Endothelial cell of hepatic sinusoid (primary cell): Measurements from ENCODE around the gene ZNF445.
"Not testable (repeated sequence)": the region's sequence is repeated elsewhere in the genome, so short reads cannot be mapped to it uniquely, and the experiment has no call there.

Experiments used
- in situ Hi-C: cut with HindIII; loops from 2 replicates; pipeline ENCODE4 v1.10.0; 2017; ENCODE audit warnings: low sequenced_read_pairs

The ZNF445 gene

DNA sequence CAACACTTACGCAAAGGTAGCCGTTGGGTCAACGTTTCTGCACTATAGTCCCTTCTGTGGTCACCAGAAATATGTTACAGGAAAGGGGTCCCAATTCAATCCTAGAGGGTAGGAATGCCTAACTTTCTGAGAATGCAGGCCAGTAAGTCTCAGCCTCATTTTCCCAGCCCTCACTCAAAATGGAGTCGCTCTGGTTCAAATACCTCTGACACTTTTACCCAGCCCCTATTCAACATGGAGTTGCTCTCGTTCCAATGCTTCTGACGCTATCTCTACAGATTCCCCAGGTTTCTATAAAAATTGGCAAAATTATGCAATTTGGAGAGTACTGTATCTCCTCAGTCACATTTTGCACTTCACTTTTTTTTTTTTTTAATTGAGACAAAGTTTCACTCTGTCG lies 39.7 kb downstream of the ZNF445 start:
- in situ Hi-C loops: no loop called here

DNA sequence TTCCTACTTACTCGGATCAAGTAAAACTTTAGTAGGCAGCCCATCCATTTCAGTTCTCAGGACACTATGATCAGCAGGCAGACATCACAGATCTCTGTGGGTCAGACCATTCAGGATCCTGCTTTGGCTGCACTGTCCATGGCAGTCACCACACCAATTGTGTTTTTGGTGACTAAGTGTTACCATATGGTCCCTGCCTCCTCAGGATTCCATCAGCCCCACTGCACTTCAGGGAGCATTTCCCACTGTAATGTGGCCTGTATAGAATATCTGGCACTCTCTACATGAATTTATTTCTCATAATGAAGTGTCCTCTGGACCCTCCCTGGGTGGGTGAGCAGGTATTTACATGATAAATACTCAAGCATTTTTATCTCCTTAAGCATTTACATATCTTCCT lies 41.3 kb downstream of the ZNF445 start:
- in situ Hi-C loops: no loop called here

DNA sequence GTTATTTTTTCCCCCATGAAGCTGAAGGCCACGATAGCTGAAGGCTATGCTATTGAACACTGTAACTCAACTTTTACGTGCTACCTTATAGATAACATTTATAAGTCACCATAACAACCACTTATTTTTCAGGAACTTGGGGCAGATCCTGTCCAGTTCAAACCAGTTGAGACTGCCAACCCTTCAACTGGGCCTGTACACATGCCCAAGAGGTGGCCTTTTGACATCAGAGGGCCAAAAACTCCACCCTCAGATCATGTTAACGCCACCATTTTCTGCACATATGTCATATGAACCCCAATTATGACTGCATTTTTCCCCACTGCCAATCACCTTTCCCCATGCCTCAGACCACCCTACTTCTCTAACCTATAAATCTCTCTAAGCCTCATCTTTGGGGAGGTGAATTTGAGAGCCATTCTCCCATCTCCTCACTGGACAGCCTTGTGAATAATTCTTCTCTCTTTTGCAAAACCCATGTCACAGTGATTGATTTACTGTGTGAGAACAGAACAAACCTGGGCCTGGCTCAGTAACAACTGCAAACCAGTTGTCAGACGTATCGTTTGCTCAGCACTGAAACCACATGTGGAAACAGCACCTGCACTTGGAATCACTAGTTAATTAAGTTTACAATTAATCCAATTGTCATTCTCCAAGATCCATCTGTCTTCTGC lies 42.5 kb downstream of the ZNF445 start:
- in situ Hi-C loops: no loop called here

DNA sequence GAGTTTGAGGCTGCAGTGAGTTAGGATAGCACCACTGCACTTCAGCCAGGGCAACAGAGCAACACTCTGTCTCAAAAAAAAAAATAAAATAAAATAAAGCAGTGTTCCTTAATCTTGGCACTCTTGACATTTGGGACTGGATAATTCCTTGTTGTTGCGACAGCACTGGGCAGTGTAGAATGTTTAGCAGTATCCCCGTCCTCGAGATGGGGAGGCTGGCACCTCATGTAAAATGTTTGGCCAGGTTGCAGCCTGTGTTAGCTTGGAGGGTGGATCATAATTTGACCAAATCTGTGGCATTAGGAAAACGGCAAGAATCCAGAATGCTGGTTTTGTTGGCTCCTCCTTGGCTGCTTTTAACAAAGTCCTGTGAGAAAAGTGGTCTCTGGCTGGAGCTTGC lies 47.0 kb downstream of the ZNF445 start:
- in situ Hi-C loops: no loop called here

DNA sequence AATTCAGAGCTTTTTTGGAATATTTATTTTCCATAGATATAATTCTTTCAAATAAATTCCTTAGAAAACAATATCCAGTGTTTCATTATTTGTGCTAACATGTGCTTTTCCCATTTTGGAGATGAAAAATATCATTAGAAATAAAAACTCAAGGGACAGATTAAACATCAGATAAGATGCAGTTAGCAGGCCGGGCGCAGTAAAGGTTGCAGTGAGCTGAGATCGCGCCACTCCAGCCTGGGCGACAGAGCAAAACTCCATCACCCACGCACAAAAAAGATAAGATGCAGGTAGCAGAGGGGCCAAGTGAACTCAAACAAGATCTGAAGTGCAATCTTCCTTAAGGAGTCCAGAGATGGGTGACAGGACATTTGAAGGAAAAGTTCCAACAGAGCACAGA lies 48.0 kb downstream of the ZNF445 start:
- in situ Hi-C loops: no loop called here

DNA sequence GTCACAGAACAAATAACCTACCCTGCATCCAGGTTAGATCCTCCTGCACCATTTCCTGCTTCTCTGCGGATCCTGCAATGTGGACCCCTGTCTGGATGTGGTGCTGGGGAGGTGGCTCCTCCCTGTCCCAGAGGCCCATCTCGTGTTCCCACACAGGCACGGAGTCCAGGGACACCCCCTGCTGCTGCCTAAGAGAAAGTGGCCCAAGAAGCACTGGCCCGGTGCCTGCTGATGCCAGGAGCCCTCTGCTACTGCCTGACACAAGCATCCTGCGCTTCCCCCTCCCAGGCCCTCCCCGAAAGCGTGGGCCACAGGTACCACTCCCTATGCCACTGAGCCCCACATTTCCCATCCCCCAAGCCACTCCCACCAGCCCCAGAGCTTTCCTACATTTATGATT lies 48.6 kb downstream of the ZNF445 start:
- in situ Hi-C loops: no loop called here

DNA sequence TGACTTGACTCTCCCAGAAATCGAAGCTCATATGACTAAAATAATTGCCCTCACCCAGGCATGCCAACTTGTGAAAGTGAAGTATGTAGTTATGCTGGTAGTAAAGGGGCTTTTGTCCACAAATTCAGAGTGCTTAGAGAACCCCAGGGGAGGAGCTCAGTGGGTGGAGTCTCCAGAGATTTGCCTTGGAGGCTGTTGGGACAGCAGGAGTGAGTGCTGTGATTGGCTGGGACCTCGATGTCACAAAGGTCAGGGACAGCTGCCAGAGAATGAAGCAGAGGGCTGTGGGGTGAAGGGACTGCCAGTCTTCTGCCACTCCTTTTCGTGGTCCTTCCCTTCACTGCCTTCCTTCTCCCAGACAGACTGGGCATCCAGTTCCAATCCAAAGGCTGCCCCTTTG lies 49.8 kb downstream of the ZNF445 start:
- in situ Hi-C loops: no loop called here

DNA sequence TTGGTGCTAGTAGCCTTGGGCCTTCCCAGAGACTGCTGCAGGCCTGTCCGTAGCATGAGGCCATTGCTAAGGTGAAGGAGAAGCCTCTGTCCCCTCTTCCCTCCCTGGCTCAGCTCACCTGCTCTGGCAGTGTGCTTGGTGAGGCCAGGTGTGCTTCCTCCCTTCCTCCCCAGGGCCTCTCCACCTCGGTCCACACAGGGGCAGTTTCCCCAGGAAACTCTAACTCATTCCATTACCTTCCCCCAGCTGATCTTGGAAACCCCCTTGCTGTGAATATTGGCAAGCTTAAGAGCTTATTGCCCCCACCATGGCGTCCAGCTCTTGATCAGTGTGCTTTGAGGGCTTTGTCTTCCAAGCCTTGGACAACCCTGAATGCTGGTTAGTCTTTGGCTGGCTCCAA lies 52.7 kb downstream of the ZNF445 start:
- in situ Hi-C loops: no loop called here

DNA sequence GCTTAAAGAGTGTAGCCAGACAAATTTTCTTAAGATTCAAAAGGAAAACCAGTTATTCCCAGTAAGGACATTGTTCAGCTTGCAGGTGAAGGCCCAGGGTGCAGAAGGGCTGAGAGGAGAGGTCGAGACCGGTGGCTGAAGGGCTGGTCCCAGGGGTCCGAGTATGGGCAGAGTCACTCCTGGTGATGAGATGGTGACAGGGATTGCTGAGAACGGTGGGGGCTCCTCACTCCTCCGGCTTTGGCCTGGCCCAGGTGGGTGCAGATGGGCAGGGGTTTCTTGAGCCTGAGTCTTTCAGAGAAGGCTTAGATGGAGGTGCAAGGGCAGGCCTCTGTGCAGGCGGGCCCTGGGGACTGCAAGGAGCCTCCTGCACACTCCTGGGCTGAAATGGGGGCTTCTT lies 56.2 kb downstream of the ZNF445 start:
- in situ Hi-C loops: no loop called here

DNA sequence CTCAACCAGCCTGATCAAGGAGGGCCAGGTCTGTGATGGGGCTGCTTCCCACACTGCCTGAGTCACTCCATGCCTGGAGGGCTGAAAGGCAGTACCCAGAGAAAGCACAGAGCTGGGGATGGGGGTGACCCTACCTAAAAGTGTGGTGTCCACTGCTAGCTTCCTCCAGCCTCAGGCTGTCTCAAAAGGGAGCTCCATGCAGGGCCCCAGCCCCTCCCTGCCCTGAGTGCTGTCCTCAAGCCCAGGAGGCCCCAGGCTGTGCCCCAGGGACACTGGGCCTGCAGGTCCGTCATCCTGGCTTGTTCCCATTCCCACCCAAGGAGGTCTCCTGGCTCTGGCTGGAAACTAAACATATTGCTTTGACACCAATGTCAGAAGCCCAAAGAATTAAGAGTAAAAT lies 56.8 kb downstream of the ZNF445 start:
- in situ Hi-C loops: no loop called here

DNA sequence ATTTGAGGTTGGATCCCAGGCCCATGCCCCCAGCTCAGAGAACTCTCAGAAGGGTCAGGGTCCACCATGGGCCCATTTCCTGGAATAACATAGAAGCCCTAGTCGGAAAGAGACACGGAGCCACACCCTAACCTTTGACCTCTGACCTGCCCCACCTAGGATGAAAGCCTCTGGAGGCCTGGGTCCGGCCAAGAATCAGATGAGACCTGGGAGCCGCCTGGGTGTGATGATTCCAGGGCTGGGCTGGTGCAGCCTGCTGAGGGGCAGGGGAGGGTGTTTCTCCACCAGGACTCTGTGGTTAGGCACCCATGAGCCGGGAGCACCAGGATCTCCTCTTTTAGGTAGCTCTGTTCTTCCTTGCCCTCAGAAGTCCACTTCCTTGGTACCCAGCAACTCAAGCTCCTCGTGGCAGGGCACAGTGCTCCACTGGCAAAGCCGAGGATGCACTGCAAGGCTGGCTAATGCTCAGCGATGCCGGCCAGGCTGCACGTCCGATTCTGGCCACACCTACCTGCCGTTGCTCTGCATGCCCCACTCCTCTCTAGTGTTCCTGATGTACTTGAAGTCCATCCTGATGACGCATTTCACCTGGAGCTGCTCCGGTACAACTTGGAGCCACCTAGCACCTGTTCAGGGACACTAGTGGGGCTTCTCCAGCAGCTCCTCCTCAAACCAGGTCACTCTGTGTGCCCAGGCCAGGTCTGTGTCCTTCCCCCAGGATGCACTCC lies 57.4 kb downstream of the ZNF445 start:
- in situ Hi-C loops: no loop called here

DNA sequence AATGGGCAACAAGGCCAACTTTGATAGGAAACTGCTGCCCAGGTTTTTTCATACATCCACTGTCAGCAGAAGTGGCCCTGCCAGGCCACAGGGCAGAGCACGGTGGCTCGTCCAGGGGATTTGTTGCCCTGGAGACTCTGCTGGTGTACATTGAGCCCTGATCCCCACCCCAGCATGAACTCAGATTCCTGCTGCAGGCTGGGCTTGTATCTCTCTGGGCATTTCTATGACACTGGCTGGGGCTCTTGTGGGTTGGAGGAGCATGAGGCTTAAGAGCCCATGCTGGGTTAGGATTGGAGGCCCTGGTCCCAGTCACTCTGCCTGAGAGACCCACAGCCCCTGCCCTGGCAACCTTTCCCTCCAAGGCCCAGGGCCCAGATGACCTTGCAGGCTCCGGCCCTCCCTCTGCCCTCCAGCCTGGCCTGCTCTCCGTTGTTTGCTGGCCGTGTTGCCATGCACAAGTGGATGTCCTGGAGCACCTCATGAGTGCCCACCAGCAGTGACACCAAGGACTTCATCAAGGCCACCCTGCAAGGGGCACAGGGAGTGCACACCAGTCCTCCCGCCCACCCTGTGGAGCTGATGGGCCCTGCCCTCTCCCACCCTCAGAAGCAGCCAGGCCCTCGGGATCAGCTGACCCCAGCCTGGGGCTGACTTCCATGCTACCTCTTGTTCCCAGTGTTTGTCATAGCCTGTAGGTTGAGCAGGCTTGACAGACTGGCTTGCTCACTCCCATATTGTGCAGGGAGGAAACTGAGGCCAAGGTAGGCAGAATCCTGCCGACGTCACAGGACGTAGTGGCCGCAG lies 58.2 kb downstream of the ZNF445 start:
- in situ Hi-C loops: no loop called here

DNA sequence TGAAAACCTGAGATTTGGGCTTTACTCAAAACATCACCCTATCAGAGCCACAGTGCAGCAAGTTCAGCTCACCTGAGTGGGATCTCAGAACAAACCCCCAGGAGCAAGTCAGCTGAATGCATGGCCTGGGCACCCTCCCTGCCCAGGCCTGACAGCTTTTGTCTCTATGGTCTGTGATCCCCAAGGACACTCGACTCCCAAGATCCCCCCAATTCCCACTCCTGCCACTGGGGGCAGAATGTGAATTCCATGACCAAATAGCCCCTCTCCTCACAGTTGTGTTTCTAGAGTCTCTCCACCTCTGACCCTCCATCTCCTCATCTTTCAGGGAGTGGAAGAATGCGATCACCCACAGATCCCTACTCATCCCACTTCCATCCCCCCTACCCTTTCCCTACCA lies 58.9 kb downstream of the ZNF445 start:
- in situ Hi-C loops: no loop called here

DNA sequence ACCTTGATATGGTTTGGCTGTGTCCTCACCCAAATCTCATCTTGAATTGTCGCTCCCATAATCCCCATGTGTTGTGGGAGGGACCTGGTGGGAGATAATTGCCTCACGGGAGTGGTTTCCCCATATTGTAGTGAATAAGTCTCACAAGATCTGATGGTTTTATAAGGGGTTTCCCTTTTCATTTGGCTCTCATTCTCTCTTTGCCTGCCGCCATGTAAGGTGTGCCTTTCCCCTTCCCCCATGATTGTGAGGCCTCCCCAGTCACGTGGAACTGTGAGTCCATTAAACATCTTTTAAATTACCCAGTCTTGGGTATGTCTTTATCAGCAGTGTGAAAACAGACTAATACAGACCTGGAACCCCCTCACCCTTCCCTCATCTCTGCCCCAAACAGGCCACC lies 59.4 kb downstream of the ZNF445 start:
- in situ Hi-C loops: not testable (repeated sequence)

DNA sequence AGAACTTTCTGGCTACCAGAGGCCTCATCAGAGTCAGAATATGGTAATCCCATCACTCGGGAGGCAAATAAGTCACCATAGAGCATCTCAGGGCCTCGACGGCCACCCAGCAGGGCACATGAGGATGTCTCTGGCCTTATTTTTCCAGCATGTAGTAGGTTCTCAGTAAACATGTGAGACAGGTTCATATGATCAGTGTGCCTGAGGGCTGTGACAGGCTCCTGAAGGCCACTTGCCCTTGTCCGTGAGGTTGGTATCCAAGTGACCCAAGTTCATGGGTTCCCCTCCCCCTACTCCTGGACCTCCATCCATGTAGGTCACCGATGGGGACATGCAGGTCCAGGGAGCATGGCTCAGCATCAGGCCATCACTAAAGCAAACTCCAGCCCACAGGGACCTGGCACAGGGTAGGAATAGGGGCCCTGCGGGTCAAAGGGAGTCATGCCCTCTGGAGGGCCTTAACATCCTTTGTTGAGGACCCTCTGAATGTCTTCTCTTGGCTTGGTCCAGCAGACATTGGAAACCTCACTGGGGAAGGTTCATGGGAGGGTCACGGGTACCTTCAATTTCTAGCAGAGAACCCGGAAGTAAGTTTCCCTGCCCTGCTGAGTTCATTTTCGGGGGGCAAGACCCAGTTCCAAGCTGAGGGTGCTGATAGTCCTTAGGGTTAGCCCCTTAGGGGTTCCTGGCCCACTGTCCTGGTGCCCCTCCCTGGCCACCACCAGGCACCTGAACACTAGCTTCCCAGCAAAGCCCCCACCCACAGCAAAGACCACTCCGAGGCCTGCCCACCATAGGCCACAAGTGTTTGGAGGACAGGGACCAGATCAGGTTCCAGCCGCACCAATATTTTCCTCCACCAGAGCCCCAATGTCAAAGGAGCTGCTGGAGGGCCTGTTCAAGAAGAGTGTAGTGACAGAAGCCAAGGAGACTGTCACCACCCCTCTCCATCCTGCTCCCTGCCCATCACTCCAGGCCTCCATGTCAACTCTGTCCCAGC lies 61.1 kb downstream of the ZNF445 start:
- in situ Hi-C loops: no loop called here

DNA sequence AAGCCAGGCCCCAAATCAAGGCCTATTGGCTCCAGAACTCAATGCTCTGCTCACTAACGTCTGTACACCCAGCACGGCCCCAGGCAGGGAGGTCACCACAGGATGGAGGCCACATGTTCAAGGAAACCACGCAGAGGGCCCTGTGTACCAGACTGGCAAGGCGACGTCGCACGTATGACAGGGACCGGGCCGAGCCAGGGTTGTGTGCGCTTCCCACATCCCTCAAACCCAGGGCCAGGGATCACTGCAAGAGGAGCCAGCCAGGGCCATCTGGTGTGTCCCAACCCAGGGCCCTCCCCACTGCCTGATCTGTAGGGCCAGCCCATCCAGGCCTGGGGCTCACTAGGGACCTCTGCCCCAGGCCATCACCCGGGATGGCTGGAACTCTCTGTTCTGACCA lies 62.0 kb downstream of the ZNF445 start:
- in situ Hi-C loops: no loop called here

DNA sequence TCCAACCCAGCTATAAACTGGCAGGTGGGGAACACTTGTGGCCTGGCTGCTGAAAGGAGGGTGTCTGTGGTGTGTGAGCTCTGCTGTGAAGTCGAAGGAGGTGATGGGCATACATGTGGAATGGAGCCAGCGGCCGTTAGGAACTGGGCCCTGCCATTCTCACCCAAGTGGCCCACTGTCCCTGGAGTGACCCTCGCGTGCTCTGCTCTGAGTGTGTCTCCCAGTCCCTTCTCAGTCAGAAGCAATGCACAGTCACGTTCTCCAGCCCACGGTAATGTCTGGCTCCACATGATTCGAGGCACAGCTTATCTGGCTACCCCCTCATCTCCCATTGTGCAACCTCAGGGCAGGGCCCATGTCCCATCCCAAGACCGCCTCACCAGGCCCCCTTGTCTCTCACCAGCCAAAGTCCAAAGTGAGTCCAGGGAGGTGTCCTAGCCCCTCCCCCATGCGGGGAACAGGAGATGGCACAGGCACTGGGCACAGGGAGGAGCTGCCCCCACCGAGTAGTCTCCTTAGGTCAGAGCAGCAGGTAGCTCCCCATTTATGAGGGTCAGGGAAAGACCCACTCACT lies 62.9 kb downstream of the ZNF445 start:
- in situ Hi-C loops: no loop called here

DNA sequence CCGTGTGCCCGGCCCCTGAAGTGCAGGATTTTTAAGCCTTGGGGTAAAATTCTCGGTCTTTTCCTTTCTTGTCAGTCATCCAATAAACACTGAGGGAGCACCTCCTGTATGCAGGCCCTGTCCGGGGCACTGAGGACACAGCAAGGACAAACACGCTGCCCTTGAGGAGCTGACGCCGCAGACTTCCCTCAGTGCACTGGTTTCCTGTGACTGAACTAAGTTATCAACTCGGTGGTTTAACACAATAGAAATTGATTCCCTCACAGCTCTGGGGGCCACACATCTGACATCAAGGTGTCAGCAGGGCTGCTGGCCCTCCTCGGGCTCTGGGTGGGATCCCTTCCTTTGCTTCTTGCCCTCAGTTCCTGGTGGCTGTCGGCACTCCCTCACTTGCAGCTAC lies 65.1 kb downstream of the ZNF445 start:
- in situ Hi-C loops: no loop called here

DNA sequence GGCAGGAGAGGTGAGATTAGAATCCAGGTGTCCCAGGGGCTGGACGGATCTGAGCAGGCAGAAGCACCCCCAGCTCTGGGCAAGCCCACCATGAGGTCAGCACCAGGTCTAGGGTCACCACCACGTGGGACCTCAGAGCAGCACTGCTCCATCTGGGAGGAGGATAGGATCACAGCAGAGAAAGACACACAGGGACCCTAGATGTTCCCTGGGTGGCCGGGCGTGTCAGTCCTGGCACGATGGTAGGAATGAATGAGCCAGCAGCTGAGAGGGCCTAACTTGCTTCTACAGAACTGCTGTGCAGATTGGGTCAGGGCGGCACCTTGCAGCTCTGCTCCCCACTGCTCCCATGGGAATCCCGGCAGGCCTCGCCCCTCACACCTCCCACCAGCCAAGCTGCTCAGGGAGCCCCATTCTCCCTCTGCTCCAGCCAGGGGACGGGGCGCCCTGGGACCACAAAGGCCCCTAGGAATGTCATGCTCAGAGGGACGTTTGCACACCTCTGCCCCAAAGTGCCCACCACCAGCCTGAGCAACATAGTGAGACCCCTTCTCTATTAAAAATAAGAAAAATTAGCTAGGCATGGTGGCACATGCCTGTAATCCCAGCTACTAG lies 66.3 kb downstream of the ZNF445 start:
- in situ Hi-C loops: no loop called here
